DOHH2 (cell line): ENCODE measurements around the gene HEXIM2.

Source experiments
- CTCF ChIP-seq: fragments of 200-600 bp; sonication (generic); IDR thresholded peaks from one replicate; pipeline ENCODE4 v1.5.1; 2014; ENCODE audit warnings: antibody characterized with exemption, mild to moderate bottlenecking, low read depth, low read length; ENCODE audit not compliant: poor library complexity, severe bottlenecking
- EZH2phosphoT487 ChIP-seq: fragments of 200-600 bp; sonication (generic); IDR thresholded peaks from 2 replicates; pipeline ENCODE4 v1.6.1; 2017; ENCODE audit warnings: borderline replicate concordance, mild to moderate bottlenecking, antibody characterized with exemption, low read length, moderate library complexity, mixed read lengths

- TF ChIP-seq CTCF (no peak), EZH2phosphoT487 (no peak)
Observed at GRCh38 chr17:45172232-45172540, 10.5 kb downstream of the HEXIM2 start.
